GM12801 (cell line): ENCODE measurements around the gene FZD4.

Experiments used
- TF ChIP-seq, protein P1 (sequence below): IDR thresholded peaks from one replicate; pipeline ENCODE4 v1.5.1; 2011; ENCODE audit warnings: control low read depth; ENCODE audit not compliant: insufficient read length; ENCODE audit errors: extremely low read depth

Gene FZD4

DNA sequence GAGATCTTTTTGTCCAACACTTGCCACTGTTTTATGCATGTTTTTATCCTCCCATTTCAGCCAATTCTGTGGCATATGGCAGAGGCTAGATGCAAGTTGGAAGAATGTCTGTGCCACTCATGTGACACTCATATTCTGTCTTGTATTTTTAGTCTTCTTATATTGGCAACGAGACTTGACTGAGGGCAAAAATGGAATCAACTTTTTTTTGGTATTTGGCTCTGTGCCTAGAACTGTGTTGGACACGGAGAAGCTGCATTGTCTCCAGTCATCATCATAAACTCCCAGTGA is 1.7 kb upstream of the FZD4 start:
- TF ChIP-seq, protein P1, sequence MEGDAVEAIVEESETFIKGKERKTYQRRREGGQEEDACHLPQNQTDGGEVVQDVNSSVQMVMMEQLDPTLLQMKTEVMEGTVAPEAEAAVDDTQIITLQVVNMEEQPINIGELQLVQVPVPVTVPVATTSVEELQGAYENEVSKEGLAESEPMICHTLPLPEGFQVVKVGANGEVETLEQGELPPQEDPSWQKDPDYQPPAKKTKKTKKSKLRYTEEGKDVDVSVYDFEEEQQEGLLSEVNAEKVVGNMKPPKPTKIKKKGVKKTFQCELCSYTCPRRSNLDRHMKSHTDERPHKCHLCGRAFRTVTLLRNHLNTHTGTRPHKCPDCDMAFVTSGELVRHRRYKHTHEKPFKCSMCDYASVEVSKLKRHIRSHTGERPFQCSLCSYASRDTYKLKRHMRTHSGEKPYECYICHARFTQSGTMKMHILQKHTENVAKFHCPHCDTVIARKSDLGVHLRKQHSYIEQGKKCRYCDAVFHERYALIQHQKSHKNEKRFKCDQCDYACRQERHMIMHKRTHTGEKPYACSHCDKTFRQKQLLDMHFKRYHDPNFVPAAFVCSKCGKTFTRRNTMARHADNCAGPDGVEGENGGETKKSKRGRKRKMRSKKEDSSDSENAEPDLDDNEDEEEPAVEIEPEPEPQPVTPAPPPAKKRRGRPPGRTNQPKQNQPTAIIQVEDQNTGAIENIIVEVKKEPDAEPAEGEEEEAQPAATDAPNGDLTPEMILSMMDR = no peak

- TF ChIP-seq, protein P1 = no peak
Measured at GRCh38 chr11:86955111-86955360, 159 bp downstream of the FZD4 start.

- TF ChIP-seq, protein P1 = no peak
Measured at GRCh38 chr11:86954269-86955110, 705 bp downstream of the FZD4 start.

DNA sequence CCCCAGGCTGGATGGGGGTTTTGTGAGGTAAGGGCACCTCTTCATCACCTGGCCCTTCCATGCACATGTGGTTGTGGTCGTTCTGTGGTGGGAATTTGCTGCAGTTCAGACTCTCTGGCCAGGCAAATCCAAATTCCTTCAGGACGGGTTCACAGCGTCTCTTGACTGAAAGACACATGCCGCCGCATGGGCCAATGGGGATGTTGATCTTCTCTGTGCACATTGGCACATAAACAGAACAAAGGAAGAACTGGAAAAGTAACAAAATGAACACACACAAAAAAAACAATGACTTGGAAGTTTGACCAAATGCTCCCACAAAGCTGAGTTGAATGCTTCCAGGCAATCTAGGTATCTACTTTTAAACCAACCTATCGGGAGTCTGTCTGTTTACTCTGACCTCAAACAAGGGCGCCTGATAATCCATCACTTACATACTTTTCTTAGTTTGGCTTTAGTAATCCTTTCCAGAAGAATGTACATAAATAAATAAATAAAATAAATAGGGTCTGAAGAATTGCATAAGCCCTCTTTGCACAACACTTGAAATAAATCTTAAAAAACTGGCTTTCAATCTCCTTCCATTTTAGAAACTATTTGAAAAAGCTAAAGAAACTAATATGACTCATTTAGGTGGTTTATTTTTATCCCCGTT is 2.8 kb downstream of the FZD4 start:
- TF ChIP-seq, protein P1 = no peak

- TF ChIP-seq, protein P1 = no peak
Measured at GRCh38 chr11:86951706-86952105, 3.5 kb downstream of the FZD4 start.

DNA sequence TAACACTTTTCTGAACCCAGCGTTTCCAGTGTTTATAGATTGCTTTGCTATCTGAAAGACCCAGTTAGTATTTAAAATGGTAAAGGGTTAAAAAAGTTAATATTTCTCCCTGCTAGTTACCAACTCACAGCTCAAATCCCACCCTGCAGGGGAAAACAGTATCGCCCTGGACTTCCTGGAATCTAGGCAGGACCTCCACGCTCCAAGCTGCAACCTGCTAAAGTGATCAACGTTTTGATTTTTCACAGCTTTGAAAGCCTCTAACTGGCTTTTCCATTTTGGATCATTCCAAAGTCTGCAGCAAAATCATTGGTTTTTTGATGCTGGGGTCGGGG is 4.6 kb downstream of the FZD4 start:
- TF ChIP-seq, protein P1 = no peak

DNA sequence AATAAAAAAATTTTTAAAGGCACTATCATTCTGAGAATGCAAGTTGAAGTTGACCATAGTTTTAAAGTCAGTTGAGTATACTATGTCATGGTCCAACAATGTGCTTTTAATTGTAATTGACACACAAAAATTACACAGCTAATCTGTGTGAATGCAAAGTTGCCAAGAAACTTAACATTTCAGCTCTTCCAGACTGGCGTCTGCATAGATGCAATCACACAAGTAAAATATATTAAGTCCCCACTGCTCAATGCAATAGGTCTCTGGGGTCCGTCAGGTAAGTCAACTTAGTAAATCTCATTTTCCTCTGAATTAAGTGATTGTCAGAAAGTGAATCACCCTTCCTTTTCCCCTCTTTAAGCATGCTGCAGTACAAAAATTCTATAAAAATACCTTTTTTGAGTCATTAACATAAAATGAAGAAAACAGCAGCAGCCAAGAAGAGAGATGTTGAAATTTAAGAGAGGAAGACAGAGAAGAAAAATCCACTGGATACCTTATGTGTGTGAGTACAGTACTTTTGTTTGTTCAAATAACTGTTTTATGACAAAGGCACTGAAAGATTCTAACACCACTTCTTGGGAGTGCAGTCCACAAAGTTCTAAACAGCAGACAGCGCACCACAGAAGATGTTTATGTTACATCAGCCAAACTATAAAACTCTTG is 5.1 kb downstream of the FZD4 start:
- TF ChIP-seq, protein P1 = no peak
